ENCODE measurements around the gene SRD5A1.

Gene SRD5A1

GRCh38 chr5:6601816-6602215 is 31.4 kb upstream of the SRD5A1 start:
- DNase-seq: no peak
- in situ Hi-C loops (cut with HindIII; ENCODE audit: low pct_ligation_motif_present, low pct_unique_long_range_greater_than_20kb, low sequenced_read_pairs): no loop called here

GRCh38 chr5:6602441-6602840 is 30.8 kb upstream of the SRD5A1 start:
- no peak for DNase-seq
- in situ Hi-C loops (cut with HindIII; ENCODE audit: low pct_ligation_motif_present, low pct_unique_long_range_greater_than_20kb, low sequenced_read_pairs): no loop called here

- no peak for DNase-seq
- in situ Hi-C loops (cut with HindIII; ENCODE audit: low pct_ligation_motif_present, low pct_unique_long_range_greater_than_20kb, low sequenced_read_pairs): no loop called here
Measured at GRCh38 chr5:6603643-6604042, 29.6 kb upstream of the SRD5A1 start.

- DNase-seq: no peak
- in situ Hi-C loops (cut with HindIII; ENCODE audit: low pct_ligation_motif_present, low pct_unique_long_range_greater_than_20kb, low sequenced_read_pairs): no loop called here
Measured at GRCh38 chr5:6604341-6604740, 28.9 kb upstream of the SRD5A1 start.

- in situ Hi-C loops (cut with HindIII; ENCODE audit: low pct_ligation_motif_present, low pct_unique_long_range_greater_than_20kb, low sequenced_read_pairs): no loop called here
- DNase-seq: no peak
Measured at GRCh38 chr5:6604946-6605345, 28.3 kb upstream of the SRD5A1 start.

GRCh38 chr5:6606884-6607558 is 26.2 kb upstream of the SRD5A1 start:
- in situ Hi-C loops (cut with HindIII; ENCODE audit: low pct_ligation_motif_present, low pct_unique_long_range_greater_than_20kb, low sequenced_read_pairs): no loop called here

GRCh38 chr5:6607559-6607936 is 25.7 kb upstream of the SRD5A1 start:
- in situ Hi-C loops (cut with HindIII; ENCODE audit: low pct_ligation_motif_present, low pct_unique_long_range_greater_than_20kb, low sequenced_read_pairs): no loop called here

More at GRCh38 chr5:6606884-6607558, 26.2 kb upstream of the SRD5A1 start:
- no peak for DNase-seq

GRCh38 chr5:6608016-6608415 is 25.2 kb upstream of the SRD5A1 start:
- no peak for DNase-seq
- in situ Hi-C loops (cut with HindIII; ENCODE audit: low pct_ligation_motif_present, low pct_unique_long_range_greater_than_20kb, low sequenced_read_pairs): no loop called here

More at GRCh38 chr5:6607559-6607936, 25.7 kb upstream of the SRD5A1 start:
- DNase-seq: no peak

GRCh38 chr5:6611334-6612256 is 21.6 kb upstream of the SRD5A1 start:
- no peak for DNase-seq
- in situ Hi-C loops (cut with HindIII; ENCODE audit: low pct_ligation_motif_present, low pct_unique_long_range_greater_than_20kb, low sequenced_read_pairs): no loop called here

- DNase-seq: no peak
- in situ Hi-C loops (cut with HindIII; ENCODE audit: low pct_ligation_motif_present, low pct_unique_long_range_greater_than_20kb, low sequenced_read_pairs): no loop called here
Measured at GRCh38 chr5:6615034-6615815, 18.0 kb upstream of the SRD5A1 start.

- in situ Hi-C loops (cut with HindIII; ENCODE audit: low pct_ligation_motif_present, low pct_unique_long_range_greater_than_20kb, low sequenced_read_pairs): no loop called here
- DNase-seq: no peak
Measured at GRCh38 chr5:6616632-6617031, 16.6 kb upstream of the SRD5A1 start.

- no peak for DNase-seq
- in situ Hi-C loops (cut with HindIII; ENCODE audit: low pct_ligation_motif_present, low pct_unique_long_range_greater_than_20kb, low sequenced_read_pairs): no loop called here
Measured at GRCh38 chr5:6623228-6623627, 10.0 kb upstream of the SRD5A1 start.

GRCh38 chr5:6623941-6624340 is 9.3 kb upstream of the SRD5A1 start:
- in situ Hi-C loops (cut with HindIII; ENCODE audit: low pct_ligation_motif_present, low pct_unique_long_range_greater_than_20kb, low sequenced_read_pairs): no loop called here
- no peak for DNase-seq

- DNase-seq: no peak
- in situ Hi-C loops (cut with HindIII; ENCODE audit: low pct_ligation_motif_present, low pct_unique_long_range_greater_than_20kb, low sequenced_read_pairs): loop anchor here (25.0 kb wide), 1 partner anchor 111 kb away; no protein-coding TSS in a partner anchor
Measured at GRCh38 chr5:6626508-6626907, 6.7 kb upstream of the SRD5A1 start.

- DNase-seq: no peak
- in situ Hi-C loops (cut with HindIII; ENCODE audit: low pct_ligation_motif_present, low pct_unique_long_range_greater_than_20kb, low sequenced_read_pairs): loop anchor here (25.0 kb wide), 1 partner anchor 106 kb away; no protein-coding TSS in a partner anchor
Measured at GRCh38 chr5:6631441-6631840, 1.8 kb upstream of the SRD5A1 start.

GRCh38 chr5:6632324-6632887 is 834 bp upstream of the SRD5A1 start:
- peak; percentile 50 for DNase-seq

GRCh38 chr5:6633469-6634245 is 417 bp downstream of the SRD5A1 start:
- in situ Hi-C loops (cut with HindIII; ENCODE audit: low pct_ligation_motif_present, low pct_unique_long_range_greater_than_20kb, low sequenced_read_pairs): loop anchor here (25.0 kb wide), 1 partner anchor 104 kb away; no protein-coding TSS in a partner anchor
- DNase-seq: peak; percentile 48

More at GRCh38 chr5:6632324-6632887, 834 bp upstream of the SRD5A1 start:
- in situ Hi-C loops (cut with HindIII; ENCODE audit: low pct_ligation_motif_present, low pct_unique_long_range_greater_than_20kb, low sequenced_read_pairs): loop anchor here (25.0 kb wide), 1 partner anchor 105 kb away; no protein-coding TSS in a partner anchor

- in situ Hi-C loops (cut with HindIII; ENCODE audit: low pct_ligation_motif_present, low pct_unique_long_range_greater_than_20kb, low sequenced_read_pairs): loop anchor here (25.0 kb wide), 1 partner anchor 103 kb away; no protein-coding TSS in a partner anchor
- no peak for DNase-seq
Measured at GRCh38 chr5:6634306-6634705, 1.1 kb downstream of the SRD5A1 start.
